LNCAP (cell line): ENCODE measurements around the gene GNB3.

Experiments
- CTCF ChIP-seq: fragments of 450-650 bp; IDR thresholded peaks from 2 replicates; pipeline ENCODE4 v1.5.1; 2017; ENCODE audit warnings: mild to moderate bottlenecking

GNB3 gene

DNA sequence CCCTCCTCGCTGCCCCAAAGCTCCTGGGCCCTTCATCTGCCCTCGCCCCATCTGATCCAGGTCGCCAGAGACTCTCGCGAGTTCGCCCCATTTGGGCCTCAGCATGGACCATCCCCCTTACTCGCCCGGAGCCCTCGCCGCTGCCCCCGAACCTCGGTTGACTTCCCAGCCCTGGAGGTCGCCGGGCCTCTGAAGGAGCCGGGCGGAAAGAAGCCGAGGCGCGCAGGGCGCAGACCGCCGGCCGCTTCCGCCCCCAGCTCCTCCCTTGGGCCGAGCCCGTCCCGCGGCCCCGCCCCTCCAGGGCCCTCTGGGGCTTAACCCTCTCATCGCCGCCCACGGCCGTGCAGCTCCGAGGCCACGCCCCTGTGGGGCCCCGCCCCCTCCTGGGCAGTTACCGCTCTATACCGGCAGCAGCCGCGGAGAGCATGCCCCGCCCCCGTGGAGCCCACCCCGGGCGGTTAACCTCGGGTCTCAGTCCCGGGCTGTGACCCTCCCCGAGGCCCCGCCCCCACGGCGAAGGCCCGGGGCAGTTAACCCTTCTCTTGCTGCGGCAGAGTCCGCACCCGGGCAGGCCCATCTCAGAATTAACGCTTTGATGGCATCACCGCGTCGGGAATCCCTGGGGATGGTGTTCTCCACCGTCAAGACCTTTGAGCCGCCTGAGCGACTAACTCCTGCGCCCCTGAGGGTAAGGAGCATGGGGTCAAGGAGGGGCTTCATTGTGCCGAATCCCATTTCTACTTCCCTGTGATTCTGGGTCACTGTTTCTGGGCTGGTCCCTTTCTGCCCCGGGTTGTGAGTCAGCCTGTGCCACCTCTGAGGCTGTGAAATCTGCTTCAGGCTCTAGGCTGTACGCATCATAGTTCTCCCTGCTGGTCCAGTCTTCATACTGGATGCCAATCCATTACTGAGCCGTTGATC is 32.6 kb downstream of the GNB3 start, which contains the start of gene SPSB2:
SPSB2 (minus strand) TSS at position 210 of the 921 bp plus-strand sequence. CDS start 402 bp downstream, outside the sequence.
- no peak for TF ChIP-seq CTCF

- TF ChIP-seq CTCF = no peak
Measured at GRCh38 chr12:6883252-6883651, 42.5 kb downstream of the GNB3 start.

GRCh38 chr12:6883683-6884082 is 43.0 kb downstream of the GNB3 start:
- no peak for TF ChIP-seq CTCF

GRCh38 chr12:6884539-6884938 is 43.8 kb downstream of the GNB3 start:
- TF ChIP-seq CTCF = no peak

- no peak for TF ChIP-seq CTCF
Measured at GRCh38 chr12:6887460-6887859, 46.7 kb downstream of the GNB3 start.

DNA sequence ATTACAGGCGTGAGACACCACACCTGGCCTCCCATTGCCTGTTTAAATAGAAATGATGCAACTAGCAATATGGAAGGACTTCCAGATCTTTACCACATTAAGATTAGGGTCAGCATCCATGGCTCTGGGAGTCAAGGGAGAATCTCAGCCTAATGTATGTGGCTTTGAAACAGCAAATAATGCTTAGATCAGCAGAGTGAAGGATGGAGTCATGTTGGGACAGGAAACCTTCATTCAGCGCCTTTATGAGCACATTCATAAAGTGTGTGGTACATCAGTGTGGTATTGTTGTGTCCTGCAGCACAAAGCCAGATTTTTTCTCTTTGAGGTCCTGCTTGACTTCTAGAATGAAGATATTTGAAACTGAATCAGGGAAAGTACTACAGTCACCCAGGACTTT is 47.6 kb downstream of the GNB3 start:
- no peak for TF ChIP-seq CTCF

- TF ChIP-seq CTCF = peak; percentile 89
Measured at GRCh38 chr12:6890789-6891645, 50.3 kb downstream of the GNB3 start.
